ENCODE results near the gene ING5.

The ING5 gene

DNA sequence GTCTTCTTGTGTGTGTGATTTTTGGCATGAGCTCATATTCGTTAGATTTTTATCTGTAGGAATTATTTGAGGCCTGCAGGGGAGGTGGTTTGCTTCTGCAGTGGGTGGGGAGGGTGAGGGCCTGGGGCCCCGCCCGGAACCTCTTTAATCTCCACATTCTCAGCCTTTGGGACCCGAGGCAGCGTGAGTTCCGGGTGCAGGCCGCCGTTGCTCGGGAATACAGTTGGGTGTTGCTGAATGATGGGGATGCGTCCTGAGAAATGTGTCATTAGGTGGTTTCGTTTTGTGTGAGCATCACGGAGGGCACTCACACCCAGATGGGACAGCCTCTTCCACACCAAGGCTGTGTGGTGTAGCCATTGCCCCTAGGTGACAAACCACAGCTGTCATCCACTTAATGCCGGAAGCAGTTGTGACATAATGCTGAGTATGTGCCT is 61.1 kb downstream of the ING5 start:
- DNase-seq, result no peak

DNA sequence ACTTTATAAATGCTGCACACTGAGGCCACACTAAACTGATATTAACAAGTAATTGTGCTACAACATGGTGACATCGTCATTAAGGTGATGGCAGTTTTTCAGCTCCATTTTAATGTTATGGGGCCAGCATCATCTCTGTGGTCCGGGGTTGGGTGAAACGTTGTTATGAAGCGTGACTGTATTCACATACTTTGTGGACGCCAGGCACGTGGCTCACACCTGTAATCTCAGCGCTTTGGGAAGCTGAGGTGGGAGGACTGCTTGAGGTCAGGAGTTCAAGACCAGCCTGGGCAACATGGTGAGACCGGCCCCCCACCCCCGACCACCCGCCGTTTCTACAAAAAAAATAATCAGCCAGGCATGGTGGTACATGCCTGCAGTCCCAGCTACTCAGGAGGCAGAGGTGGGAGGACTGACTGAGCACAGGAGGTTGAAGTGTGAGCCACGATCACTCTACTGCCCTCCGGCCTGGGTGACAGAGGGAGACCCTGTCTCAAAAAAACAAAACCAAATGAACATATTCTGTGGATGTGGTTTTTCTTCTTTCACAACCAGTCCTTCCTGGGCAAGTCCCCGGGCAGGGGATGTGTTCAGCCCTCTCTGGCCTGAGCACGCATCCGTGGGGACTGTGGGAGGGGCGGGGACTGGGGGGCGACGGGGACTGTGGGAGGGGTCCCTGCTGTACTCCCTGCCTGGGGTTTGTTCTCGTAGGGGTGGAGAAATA is 61.9 kb downstream of the ING5 start:
- DNase-seq, result no peak

DNA sequence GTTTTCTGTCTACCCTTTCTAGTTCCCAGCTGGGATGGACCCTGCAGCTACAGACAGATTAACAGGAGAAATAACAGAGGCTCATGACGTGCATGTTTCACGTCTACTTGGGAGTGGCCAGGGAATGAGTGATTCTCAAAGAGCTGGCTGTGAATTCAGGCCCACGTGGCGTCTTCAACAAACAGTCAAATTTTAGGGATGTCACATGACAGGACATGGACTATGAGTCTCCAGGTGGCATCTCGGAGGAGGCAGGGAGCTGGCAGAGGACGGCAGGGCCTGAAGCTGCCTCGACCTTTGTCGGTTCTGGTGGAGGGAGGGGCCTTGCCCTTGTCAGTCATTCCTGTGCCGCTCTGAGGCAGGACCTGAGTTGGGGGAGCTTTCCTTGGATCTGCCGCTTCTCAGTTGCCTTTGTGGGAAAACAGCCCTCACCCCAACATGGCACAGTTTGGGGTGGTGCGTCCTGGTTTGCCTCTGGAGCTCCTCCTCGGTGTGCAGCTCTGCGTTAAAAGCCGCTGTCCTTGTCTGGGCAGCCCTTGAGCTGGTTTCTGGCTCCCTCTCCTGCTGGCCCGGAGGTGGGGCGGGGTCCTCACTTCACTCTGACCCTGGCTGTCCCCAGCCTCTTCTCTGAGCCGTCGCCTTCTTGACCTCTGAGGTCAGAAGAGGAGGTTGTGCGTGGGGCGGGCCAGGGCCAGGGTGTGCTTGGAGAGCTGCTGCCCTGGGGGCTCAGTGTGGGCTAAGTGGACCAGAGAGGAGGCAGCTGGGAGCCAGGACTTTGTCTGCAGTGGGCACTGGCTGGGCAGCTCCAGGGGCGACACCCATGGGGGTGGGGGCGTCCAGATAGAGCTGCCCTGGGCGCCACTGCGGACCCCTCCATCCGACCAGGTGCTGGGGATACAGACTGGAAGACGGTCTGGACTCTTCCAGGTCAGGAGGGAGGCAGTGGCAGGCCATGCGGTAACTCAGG is 62.7 kb downstream of the ING5 start:
- no peak for DNase-seq

DNA sequence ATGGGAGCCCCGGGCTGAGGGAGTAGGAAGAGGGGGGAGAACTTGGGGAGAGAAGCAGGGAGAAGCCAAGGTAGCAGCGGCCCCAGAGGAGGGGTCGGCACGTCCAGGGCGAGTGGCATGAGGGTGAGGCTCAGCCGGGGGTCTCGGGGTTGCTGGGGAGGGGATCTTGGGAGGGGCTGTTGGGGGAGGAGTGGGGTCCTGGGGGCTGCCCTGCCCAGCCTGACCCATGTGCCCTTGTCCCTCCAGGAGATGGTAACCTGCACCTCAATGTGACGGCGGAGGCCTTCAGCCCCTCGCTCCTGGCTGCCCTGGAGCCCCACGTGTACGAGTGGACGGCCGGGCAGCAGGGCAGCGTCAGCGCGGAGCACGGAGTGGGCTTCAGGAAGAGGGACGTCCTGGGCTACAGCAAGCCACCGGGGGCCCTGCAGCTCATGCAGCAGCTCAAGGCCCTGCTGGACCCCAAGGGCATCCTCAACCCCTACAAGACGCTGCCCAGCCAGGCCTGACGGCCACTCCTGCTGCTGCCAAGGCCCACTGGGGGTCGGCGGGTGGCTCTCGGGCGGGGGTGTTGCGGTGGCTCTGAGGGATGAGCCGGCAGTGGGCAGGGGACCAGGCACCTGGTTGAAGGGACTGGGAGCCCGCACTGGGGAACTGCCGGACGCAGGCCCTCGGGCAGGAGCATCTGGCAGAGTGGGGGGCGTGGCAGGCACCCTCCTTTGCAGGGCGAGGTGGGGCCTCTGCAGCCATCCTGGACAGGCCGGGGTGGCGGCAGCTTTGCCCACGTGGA is 65.8 kb downstream of the ING5 start:
- DNase-seq, result no peak

DNA sequence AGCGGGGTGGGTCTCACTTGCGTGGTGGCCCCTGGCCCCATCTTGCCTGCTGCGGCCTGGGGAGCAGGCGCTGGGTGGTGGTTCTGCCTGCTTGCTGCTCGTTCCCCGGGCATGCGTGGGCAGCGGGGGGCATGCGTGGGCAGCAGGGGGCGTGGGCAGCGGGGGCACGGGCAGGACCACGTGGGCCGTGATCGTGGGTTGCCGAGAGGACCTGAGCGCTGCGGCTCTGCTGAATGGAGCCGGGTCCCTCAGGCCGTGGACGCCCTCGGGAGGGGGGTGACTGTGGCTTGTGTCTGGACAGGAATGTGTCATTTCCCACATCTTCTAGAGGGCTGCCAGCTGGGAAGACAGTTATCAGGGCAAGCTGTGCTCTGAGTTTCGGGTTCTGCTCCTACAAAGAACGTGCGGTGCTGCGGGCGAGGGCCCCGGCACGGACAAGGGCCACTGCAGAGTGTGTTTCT is 66.4 kb downstream of the ING5 start:
- no peak for DNase-seq

DNA sequence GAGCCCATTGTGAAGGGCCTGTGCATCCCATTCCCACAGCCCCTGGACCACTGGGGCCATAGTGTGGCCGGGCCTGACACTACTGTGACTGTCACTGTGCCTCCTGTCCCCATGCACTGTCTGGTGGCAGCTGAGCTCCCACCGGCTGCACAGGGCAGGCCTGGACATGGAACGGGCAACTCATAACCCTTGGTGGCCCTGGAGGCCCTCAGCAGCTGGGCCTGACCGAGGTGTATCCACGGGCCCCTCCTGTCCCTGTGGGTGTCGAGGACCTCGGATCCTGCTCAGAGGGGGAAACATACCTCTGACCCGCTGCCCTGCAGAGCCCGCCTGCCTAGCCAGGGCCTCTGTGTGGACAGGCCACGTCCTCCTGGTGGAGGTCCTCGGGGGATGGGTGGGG is 67.0 kb downstream of the ING5 start:
- no peak for DNase-seq

DNA sequence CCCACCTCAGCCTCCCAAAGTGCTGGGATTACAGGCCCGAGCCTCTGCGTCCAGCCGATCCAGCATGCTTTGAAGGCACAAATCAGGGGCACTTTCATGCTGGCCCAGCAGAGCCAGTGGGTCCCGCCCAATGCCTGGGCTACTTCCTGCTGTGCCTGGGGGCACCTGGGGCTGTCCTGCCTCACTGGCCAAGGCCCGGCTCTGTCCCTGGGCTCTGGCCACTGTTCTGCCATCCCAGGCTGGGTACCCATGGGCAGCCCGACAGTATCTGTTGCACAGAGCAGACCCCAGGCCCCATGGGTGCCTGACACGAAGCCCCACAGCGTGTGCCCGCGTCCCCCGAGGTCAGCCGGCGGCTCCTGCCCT is 68.0 kb downstream of the ING5 start:
- no peak for DNase-seq

DNA sequence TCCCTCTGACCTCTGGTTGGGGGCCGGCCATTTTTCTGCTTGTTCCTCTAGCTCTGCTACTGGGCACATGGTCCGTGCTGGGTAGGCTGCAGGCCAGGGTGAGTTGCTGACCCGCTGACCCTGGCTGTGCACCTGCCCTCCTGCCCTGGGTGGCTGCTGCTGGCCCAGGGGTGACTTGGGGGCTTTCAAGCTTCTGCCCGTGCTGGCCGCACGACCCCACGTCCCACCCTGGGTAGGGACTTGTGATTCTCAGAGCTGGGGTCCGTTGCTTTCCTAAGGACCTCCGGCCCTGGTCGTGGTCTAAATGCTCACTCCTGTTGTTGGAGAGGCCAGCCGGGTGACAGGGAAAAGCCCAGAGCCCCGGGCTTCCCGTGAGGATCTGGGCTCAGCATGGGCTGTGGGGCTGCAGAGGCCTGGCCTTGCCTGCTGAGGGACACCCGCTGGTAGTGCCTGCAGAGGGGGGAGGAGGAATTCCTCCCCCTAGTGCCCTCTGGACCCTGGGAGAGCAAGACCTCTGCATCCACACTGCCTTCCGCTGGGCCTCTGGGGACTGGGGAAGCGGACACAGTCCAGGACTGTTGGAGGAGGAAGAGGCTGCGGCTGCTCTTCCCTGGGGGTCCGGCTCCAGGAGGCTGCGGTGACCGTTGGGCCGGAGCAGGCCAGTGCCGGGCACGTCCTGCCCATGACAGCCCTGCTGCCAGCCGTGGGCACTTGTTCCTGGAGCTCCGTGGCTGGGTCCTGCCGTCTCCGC is 68.5 kb downstream of the ING5 start:
- no peak for DNase-seq

DNA sequence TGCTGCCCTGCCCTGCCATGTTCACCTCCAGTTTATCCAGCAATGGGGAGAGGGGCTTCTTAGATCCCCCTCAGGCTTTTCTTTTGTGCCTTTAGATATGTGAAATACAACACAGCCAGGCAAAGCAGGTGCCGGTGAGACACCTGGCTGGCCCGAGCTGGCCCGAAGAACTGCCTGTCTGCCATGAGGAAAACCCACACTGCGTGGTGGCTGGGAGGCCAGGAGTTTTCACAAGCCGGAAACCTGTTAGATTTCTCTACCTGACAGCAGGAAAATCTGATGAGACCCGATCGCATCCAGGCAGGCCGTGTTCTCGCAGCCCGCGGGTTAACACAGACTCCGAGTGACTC is 69.1 kb downstream of the ING5 start:
- no peak for DNase-seq

DNA sequence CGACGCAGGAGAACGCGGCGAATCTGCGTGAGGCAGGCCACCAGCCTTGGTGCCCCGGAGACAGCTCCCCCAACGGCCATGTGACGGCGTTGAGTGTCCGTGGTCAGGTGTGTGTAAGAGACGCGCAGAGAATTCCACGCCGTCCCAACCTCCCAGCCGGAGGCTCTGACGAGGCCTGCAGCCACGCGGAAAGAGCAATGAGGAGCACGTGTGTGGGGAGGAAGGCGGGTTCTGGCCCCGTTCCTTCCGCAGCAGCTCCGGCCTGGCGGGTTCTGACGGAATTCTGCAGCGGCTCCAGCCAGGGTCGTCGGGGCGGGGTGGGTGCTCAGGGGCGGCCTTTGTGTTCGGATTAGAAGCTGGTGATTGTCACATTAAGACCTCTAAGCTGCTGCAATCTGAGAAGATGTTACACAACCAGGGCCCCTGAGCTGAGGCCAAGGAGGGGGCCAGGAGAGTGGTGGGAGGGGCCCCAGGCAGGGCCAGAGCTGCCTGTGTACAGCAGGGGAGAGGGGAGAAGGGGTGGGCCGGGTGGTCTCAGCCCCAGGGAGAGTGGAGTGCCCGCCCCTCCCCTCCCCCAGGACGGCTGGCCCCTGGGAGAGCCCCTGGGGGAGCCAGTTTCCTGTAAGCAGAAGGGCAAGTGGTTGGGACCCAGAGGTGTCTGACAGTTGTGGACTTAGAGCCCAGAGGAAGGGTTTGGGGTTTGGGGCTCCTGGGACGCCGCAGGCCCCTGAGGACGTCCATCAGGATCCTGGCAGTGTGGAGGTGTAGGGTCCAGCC is 69.6 kb downstream of the ING5 start:
- no peak for DNase-seq

DNA sequence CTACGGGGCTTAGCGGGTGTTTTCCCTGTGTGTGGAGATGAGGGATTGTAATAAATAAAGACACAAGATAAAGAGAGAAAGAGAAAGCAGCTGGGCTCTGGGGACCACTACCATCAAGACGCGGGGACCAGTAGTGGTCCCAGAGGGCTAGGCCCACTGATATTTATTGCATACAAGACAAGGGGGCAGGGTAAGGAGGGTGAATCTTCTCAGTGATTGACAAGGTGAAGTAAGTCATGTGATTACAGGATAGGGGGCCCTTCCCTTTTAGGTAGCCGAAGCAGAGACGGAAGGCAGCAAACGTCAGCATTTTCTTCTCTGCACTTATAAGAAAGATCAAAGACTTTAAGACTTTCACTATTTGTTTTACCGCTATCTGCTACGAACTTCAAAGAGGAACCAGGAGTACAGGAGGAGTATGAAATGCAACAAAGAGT is 70.2 kb downstream of the ING5 start:
- no peak for DNase-seq

DNA sequence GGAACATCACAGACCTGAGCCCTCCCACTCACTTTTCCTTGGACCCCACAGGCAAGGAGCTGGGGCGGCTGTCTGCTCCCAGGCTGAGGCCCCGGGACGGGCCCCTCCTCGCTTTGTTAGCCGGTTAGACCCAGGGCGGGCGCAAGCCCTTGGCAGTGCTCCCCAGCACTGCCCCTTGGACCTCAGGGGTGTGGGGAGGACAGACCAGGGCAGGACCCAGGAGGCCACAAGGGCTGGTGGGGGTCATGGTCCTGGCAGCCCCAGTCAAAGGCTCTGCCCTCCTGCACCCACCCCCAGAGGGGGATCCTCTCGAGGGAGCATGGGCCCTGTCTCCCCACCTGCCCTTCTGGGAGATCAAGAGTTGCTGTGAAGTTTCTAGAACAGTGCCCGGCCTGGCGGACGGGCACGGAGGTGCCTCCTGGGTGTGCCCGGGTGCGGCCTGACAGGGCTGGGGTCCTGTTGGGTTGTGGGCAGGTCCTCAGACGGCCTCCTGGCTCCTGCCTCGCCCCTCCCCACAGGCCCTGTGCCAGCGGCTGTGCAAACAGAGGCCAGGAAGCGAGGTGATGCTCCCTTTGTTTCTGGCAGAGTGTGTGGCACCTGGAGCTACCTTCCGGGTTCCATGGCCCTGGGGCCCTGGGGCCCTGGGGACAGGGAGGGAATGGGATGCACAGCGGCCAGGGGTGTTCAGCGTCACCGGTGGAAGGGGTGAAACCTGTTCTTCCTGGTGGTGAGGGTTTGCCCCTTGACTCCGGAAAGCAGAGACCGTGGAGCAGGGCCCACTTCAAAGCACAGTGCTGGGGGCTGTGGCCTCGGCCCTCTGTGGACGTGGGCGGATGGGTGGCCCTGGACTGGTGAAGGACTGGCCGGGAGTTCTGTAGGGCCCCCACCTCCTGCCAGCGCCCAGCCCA is 71.9 kb downstream of the ING5 start:
- DNase-seq, result no peak

DNA sequence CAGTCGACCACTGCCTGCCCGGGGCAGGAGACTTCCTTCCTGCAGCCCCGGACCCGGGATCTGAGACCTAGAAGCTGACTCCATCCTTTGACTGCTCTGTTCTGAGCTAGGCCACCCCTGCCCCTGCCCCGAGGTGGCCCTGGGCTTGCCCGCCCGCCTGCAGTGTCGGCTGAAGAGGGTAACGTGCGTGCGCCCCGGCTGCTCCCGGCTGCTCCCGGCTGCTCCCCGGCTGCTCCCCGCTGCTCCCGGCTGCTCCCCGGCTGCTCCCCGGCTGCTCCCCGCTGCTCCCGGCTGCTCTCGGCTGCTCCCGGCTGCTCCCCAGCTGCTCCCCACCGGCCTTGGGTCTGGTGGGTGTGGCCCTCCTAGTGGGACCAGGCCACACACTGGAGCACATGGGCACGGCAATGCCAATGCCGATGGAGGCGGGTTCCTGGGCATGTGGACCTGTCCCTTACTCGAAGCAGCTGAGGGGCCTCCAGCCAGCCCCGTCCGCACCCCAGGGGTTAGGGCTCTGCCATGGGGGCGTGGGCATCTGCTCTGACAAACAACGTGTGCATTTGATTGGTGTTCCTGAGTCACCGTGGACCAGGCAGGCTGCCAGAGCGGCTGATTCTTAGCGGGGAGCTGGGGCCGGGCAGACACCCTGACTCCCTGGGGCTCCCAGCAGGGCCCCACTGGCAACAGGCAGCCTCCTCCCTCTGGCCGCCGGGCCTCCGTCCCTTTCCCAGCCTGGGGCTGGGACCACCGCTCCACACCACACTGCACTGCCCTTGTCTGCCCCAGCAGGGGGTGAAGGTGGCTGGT is 72.8 kb downstream of the ING5 start:
- DNase-seq, result no peak

DNA sequence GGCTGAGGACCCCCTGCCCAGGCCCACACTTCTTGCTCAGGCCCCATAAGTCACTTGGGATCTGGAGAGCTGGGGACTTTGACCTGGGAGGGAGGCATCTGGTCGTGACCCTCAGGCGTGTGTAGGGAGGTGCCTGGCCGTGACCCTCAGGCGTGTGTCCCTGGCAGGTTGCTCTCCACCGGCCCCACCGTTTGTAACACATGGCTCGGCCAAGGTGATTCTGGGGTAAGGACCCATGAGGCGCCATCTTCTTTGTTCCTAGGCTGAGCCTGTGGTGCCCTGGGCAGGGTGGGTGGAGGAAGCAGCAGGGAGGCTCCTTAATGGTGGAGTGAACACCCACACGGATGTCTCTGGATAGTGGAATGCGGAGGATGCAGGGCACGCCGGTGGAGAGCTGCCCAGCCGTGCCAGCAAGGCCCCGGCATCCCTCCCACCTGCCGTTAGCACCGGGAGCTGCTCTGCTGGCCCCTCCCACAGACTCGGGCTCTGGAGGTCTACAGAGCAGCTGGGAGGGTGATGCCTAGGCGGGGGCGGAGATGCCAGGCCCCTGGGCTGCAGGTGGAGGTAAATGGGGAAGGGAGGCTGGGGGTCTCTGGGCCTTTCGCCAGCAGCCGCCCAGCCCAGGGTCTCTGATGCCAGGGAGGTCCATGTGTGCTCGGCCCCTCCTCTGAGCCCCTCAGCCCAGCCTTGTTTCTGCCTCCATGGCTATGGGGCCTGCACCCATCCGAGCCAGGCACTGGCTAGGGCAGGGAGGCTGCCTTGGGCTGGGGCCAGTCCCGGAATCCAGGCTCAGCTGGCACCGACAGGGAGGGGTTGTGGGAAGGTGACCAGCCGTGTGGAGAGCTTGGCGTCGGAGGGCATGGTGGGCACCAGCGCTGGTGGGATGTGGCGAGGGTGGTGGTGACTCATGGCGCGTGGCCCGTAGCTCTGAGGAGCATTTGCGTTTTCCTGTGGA is 73.7 kb downstream of the ING5 start:
- DNase-seq, result no peak

DNA sequence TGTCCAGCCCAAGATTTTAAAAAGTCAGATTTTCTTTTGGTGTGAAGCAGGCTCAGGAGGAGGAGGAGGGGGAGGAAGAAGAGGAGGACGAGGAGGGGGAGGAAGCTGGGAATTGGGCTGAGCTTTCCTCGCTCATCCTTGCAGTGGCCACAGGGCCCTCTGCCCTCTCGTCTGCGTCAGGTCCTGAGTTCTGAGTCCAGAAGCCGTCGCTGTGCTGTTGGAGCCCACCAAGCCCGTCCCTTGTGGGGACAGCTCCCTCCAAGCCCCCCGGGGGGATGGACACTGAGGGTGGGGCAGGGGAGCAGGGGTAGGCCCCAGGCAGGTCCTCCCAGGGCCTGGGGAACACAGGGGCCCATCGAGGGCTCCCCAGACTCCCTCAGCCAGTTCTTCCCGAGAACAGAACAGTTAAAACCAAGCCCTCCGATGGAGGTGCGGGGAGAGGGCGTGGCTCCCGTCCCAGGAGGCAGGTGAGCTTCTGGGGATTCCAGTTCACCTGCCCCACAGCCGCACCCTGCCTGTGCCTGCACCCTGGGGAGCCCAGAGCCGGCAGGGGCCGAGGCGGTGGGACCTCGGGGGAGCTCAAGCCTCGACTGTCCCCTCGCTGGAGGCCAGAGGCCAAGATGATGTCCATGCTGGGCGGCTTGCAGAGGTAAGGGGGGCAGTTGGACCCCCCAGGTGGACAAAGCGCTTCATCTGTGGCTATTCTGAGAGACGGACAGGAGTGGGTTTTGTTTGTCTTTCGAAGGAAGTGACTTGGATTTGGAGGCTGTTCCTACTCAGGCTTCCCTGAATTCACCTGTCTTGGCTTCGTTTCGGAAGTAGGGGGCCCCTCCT is 74.7 kb downstream of the ING5 start, which contains the start of gene GAL3ST2:
GAL3ST2 (plus strand) TSS at position 487 of the 834 bp plus-strand sequence; CDS start at position 621, 134 bp downstream.
- DNase-seq, result no peak

DNA sequence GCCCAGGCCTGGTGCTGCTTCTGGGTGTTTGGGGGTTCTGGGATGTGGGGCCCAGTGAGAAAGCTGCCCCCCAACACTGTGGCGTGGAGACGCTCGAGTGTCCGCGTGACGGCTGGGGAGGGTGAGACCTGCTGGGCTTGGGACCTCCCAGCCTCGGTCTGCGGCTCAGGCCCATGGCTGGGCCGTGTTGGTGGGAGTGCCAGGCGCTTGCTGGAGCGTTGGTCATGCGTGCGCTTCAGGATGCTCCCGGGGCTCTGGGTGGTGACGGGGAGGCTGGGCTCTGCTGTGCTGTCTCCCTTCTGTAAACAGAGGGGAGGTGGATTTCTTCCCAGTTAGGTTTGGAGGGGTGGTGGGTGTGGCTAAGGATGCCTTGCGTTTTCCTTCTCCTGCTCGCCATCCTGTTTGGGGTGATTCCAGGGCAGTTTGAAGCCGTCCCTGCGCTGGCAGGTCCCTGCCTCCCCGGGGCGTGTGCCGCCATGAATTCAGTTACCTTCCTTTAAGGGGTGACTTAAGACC is 75.4 kb downstream of the ING5 start:
- DNase-seq, result no peak
